A673 (cell line): ENCODE results near the gene SNX30. TPM values are rescaled to one million over a fixed set of nuclear protein-coding genes. Genes with fewer than 3 reads are reported as not detected.

Experiments used
- BruUV-seq: library from RNA; stranded (reverse); fragments of 400-500 nt; replicated peaks from 2 replicates; lab custom pipeline; 2021; lab: Mats Ljungman, UMichigan
- CTCF ChIA-PET: fragments of 300-600 bp; sonication (Branson Sonifier 250); formaldehyde crosslinking; loops from one replicate; lab custom pipeline; 2022; ENCODE audit warnings: antibody characterized with exemption; lab: Charles Lee
- POLR2A ChIA-PET: fragments of 300-600 bp; sonication (Branson Sonifier 250); formaldehyde crosslinking; loops from one replicate; lab custom pipeline; 2022; ENCODE audit warnings: antibody characterized with exemption; ENCODE audit not compliant: low non-redundant PET; lab: Charles Lee
- DNase-seq: peaks from one replicate; pipeline ENCODE4 v3.0.0-alpha.2; 2015; ENCODE audit warnings: low spot score
- H3K27ac ChIP-seq: fragments of 200-600 bp; sonication (generic); 2 replicates; pipeline ENCODE4 v1.5.1; 2016; ENCODE audit warnings: mixed run types, low read depth, mild to moderate bottlenecking, mixed read lengths, antibody characterized with exemption, low read length; ENCODE audit not compliant: poor library complexity, severe bottlenecking
- H3K27me3 ChIP-seq: fragments of 200-600 bp; sonication (generic); replicated peaks from 2 replicates; pipeline ENCODE4 v1.6.1; 2017; ENCODE audit warnings: mixed run types, low read depth, mild to moderate bottlenecking, mixed read lengths, antibody characterized with exemption, low read length; ENCODE audit not compliant: insufficient read depth, poor library complexity
- H3K36me3 ChIP-seq: fragments of 200-600 bp; sonication (generic); 2 replicates; pipeline ENCODE4 v1.6.1; 2016; ENCODE audit warnings: mixed run types, mild to moderate bottlenecking, mixed read lengths, antibody characterized with exemption, low read length; ENCODE audit not compliant: insufficient read depth, poor library complexity, severe bottlenecking
- H3K4me1 ChIP-seq: fragments of 200-600 bp; sonication (generic); 2 replicates; pipeline ENCODE4 v1.6.1; 2017; ENCODE audit warnings: mixed run types, mild to moderate bottlenecking, mixed read lengths, antibody characterized with exemption, low read length; ENCODE audit not compliant: insufficient read depth, poor library complexity, severe bottlenecking
- H3K4me3 ChIP-seq: fragments of 200-600 bp; sonication (generic); 2 replicates; pipeline ENCODE4 v1.5.1; 2016; ENCODE audit warnings: low read depth, mixed run types, mild to moderate bottlenecking, mixed read lengths, low read length; ENCODE audit not compliant: poor library complexity, severe bottlenecking
- H3K9me3 ChIP-seq: fragments of 200-600 bp; sonication (generic); 2 replicates; pipeline ENCODE4 v1.6.1; 2016; ENCODE audit warnings: mixed run types, low read depth, mild to moderate bottlenecking, mixed read lengths, antibody characterized with exemption, low read length; ENCODE audit not compliant: poor library complexity, severe bottlenecking
- EZH2 ChIP-seq: fragments of 200-600 bp; sonication (generic); IDR thresholded peaks from 2 replicates; pipeline ENCODE4 v1.6.1; 2017; ENCODE audit warnings: borderline replicate concordance, low read depth, mild to moderate bottlenecking, mixed read lengths, antibody characterized with exemption, low read length; ENCODE audit not compliant: poor library complexity, severe bottlenecking
- intact Hi-C: fragments of 100-400 bp; cut with micrococcal nuclease; formaldehyde crosslinking; loops from one replicate; pipeline ENCODE4 v1.10.0; 2022; ENCODE audit not compliant: unreplicated experiment
- total RNA-seq: library from RNA; stranded (reverse); gene quantifications from 2 replicates; pipeline ENCODE4 v1.2.3, GENCODE V29; 2021
- TF ChIP-seq, protein P1 (sequence below): fragments of 300-800, 200-600 bp; sonication (generic); conservative IDR thresholded peaks from 2 replicates; pipeline ENCODE4 v1.5.1; 2017; ENCODE audit warnings: low read depth, mild to moderate bottlenecking, antibody characterized with exemption, low read length, moderate library complexity, mixed read lengths

Gene SNX30
- total RNA-seq, 1 experiment from 2014 or later, result 6.1 TPM

DNA sequence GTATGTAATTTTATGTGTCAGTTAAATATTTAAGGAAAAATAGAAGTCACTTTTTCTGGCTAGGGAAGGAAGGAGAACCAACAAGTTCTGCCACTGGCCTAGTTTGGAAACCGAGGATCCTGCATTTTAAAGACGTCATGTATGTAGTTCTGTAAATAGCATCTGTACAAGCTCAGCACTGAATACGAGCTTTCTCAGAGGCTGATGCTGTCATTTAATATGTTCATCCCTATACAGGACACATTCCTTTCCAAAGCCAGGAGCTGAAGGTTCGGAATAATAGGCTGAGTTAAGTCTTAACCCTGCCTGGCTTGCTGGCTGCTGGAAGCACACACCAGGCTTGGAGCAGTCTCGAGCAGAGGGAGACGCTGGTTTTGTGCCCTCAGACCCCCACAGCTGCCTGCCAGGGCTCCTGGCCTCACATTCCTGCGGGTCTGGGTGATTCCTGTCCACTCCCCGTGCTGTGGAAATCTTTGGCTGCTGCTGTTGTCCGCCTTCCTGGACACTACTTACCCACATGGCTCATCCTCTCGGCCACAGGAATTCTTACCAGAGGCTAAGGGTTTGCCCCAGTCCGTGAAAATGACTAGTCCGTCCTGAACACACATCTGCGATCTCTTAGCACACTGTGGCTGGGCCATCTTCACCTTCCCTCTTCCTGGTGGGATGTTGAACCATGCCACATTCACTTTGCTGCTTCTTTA lies 103.5 kb downstream of the SNX30 start:
- H3K27ac ChIP-seq, result no peak overlapping the region
- DNase-seq, result no peak
- POLR2A ChIA-PET, result no interaction called here
- TF ChIP-seq, protein P1, sequence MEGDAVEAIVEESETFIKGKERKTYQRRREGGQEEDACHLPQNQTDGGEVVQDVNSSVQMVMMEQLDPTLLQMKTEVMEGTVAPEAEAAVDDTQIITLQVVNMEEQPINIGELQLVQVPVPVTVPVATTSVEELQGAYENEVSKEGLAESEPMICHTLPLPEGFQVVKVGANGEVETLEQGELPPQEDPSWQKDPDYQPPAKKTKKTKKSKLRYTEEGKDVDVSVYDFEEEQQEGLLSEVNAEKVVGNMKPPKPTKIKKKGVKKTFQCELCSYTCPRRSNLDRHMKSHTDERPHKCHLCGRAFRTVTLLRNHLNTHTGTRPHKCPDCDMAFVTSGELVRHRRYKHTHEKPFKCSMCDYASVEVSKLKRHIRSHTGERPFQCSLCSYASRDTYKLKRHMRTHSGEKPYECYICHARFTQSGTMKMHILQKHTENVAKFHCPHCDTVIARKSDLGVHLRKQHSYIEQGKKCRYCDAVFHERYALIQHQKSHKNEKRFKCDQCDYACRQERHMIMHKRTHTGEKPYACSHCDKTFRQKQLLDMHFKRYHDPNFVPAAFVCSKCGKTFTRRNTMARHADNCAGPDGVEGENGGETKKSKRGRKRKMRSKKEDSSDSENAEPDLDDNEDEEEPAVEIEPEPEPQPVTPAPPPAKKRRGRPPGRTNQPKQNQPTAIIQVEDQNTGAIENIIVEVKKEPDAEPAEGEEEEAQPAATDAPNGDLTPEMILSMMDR, result no peak
- TF ChIP-seq EZH2, result no peak
- H3K4me1 ChIP-seq, result no peaks in the 10 kb centered on the region
- no TSS peak for BruUV-seq
- no peaks in the 10 kb centered on the region for H3K36me3 ChIP-seq
- intact Hi-C loops, result no loop called here
- no peaks in the 10 kb centered on the region for H3K27me3 ChIP-seq
- CTCF ChIA-PET, result no interaction called here
- no peaks in the 10 kb centered on the region for H3K9me3 ChIP-seq
- H3K4me3 ChIP-seq, result no peak overlapping the region

DNA sequence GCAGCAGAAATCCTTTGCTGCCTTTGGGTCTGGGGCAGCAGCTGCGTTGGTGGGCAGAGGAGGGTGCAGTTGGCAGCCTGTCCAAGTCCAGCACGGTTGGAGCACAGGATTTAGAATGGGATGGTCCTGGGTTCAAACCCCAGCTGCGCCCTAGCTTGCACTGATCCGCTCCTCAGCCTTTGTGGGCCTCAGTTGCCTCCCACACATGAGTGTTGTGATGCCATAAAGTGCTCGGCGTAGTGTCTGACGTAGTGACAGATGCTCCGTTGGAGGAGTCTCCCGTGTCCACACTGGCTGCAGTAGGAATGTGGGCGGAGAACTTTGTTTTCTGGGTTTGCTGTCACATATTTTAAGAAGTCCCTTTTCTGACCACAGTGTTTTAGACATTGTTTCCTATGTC lies 104.1 kb downstream of the SNX30 start:
- CTCF ChIA-PET, result no interaction called here
- intact Hi-C loops, result no loop called here
- Histone ChIP-seq H3K27me3 (no peaks in the 10 kb centered on the region), H3K9me3 (no peaks in the 10 kb centered on the region), H3K36me3 (no peaks in the 10 kb centered on the region), H3K27ac (no peak overlapping the region), H3K4me1 (no peaks in the 10 kb centered on the region), H3K4me3 (no peak overlapping the region)
- no TSS peak for BruUV-seq
- DNase-seq, result no peak
- no peak for TF ChIP-seq EZH2
- TF ChIP-seq, protein P1, result no peak
- POLR2A ChIA-PET, result no interaction called here

- intact Hi-C loops, result no loop called here
- no peaks in the 10 kb centered on the region for H3K36me3 ChIP-seq
- POLR2A ChIA-PET, result no interaction called here
- CTCF ChIA-PET, result interaction anchor here (0.5 kb wide), 1 partner anchor 508 kb away, joined by 4 read pairs; no protein-coding TSS in a partner anchor
- no peak for DNase-seq
- H3K27me3 ChIP-seq, result no peaks in the 10 kb centered on the region
- TF ChIP-seq, protein P1, result no peak
- TF ChIP-seq EZH2, result no peak
- H3K9me3 ChIP-seq, result no peaks in the 10 kb centered on the region
- H3K4me1 ChIP-seq, result no peaks in the 10 kb centered on the region
- H3K4me3 ChIP-seq, result no peak overlapping the region
- no TSS peak for BruUV-seq
- no peak overlapping the region for H3K27ac ChIP-seq
Measured at GRCh38 chr9:112856200-112856599, 105.6 kb downstream of the SNX30 start.
